Measurements from ENCODE around the gene EFNB2.

The EFNB2 gene

DNA sequence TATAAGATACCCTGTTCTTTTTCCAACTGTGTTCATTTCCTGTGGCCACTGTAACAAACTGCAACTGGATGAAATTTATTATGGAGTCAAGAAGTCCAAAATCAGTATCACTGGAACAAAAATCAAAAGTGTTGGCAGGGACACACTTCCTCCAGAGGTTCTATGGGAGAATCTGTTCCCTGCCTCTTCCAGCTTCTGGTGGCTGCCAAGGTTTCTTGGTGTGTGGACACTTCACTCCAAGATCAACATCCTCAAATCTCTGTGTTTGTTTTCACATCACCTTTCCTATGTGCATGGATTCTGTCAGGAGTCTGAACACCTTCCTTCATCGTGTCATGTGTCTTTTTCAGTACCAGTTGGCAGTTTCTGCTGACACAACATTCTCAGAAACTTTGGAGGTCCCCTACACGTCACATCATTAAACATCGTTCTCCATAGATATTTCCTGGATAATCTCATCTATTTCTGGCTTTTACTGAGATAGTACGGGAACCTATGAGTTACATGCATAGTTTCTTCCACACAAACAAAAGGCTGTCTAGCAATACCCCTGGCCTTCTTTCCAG lies 15.2 kb upstream of the EFNB2 start:
- DNase-seq: no peak

DNA sequence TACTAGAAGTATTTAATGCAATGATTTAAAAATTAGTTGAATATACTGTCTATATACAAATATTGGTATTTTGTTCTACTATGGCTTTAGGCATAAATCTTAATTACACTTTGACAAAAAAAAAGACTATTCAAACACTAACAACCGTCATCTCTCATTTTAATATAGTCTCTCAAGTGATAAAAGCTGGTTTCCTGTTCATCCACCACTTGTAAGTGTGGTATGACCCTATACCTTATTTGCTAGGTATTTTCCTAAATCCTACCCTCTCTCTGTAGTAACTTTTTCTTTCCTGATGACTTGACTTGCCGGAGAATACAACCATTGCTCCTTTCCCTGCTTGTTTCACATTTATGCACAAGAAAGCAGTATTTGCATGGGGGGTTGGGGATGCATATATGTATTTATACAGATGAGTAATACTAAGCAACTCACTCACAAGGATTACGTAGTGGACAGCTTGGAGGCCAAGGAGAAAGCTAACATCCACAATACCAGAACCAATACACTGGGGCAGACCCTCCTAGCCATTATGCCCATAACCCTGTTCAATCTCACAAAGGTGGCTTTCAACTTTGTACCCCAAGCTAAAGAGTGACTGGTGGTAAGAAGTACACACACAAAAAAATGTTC lies 12.7 kb upstream of the EFNB2 start:
- no peak for DNase-seq

DNA sequence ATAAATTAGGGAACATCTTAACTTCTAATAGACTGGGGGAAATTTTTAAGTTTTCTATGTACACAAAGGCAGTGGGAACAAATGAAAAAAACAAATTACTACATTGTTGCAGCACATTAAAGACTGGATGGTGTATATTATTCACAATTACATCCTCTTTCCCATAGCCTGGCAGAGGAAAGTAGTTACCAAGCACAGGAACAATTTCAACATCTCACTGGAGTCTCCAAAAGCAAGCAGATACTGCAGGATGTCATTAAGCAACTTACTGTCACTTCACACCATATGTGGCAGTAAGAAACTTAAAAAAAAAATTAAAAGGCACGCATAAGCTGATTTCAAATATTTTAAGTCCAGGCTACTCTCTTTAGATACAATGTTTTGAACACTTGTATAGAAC lies 6.4 kb upstream of the EFNB2 start:
- no peak for DNase-seq

DNA sequence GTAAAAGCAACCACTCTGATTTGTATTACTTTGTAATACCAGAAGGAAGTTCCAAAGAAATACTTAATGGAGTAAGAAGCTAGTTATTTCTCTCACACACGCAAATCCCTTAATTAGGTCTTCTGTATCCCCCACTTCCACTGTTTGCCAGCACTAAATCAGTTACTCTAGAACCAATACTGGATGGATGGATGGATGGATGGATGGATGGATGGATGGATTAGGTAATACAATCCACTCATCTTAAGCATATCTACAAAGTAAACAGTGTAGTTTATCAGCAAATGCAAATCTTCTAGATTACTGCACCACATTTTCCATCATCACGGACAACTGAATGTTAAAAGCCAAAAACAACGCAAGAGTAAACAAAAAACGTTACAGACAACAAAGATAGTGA lies 5.2 kb upstream of the EFNB2 start:
- DNase-seq: no peak

DNA sequence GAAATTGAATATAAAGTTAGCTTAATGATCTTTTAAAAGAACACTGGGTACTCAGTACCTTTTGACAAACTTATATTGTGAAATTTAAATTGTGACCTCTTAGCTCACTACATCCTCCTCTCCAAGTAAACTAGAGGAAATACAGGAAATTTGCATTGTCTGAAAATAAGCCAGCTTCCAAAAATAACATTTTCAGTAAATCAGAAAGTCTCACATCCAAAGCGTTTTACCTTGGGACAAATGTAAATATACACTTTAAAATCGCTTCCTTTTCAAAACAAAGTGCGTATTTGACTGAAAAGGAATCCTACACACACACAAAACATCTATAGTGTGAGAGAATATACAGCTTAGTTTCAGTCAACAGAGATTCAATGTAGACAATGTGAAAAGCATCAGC lies 2.1 kb upstream of the EFNB2 start:
- DNase-seq: no peak

DNA sequence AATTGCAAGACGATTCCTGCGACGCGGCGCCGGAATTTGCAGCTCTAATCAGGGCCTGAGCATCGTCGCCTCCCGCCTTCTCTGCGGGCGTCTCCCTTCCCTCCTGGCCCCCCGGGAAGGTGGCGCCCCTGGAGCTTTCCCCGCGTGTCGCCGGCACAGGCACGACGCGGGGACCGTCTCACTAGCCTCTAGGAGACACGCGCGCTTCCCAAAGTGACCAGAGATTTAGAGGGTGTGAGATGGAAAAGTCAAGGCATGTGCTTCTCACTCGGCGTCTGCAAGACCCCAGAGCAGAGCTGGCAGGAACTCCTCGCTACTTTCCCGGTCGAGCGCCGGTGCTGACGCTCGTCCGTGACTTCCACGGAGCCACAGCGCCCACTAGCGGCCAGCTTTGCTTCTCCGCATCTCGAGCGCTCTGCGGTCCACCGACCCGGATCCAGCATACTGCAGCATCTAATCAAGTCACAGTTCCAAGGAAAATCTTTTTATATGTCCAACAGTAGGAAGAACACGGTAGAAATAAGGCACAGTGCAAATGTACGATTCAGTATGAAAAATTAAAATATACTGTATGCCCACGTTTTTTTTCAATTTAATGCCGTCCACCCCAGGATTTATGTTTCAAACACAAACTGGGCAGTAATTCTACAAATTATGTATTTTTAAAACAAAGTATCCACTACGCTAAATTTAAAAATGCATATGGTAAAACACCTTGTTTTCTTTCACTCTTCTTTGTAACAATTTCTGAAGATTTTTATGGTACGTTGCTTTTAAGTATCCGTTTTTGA lies 977 bp upstream of the EFNB2 start:
- DNase-seq: peak; percentile 87

DNA sequence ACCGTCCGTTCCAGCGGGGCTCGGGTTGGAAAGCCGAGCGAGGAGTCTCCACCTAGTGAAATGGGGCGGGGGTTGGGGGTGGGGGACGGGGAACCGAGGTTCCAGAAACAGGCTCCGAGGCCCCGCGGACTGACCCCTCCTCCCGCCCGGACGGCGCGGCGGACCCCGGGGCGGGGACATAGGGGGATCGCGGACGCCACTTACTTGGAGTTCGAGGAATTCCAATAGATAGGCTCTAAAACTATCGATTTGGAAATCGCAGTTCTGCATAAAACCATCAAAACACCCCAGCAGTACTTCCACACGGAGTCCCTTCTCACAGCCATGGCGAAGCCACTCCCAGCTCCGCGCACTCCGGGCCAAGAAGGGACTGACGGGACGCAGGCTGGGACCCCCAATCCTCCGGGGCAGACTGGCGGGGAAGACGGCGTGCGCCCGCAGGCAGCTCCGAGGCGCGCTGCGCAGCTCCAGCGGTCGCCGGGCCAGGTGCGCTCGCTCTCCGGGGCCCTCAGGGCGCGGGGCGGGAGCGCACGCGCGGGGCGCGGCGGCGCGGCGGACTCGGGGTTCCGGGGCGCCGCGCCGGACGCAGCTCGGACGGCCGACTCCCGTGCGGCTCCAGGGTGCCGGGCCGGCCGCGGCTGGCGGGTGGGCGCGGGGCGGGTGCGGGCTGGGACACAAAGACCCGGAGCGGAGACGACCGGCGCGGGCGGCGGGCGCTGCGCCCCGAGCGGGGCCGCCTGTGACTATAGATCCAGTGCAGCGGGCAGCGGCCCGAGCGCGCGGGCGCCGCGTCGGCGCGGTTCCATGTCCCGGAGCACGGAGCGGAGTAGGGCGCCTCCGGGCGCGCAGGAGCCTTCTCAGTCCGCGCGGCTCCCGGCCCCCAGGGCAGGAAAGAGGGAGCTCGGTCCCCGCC lies 567 bp downstream of the EFNB2 start:
- no peak for DNase-seq

DNA sequence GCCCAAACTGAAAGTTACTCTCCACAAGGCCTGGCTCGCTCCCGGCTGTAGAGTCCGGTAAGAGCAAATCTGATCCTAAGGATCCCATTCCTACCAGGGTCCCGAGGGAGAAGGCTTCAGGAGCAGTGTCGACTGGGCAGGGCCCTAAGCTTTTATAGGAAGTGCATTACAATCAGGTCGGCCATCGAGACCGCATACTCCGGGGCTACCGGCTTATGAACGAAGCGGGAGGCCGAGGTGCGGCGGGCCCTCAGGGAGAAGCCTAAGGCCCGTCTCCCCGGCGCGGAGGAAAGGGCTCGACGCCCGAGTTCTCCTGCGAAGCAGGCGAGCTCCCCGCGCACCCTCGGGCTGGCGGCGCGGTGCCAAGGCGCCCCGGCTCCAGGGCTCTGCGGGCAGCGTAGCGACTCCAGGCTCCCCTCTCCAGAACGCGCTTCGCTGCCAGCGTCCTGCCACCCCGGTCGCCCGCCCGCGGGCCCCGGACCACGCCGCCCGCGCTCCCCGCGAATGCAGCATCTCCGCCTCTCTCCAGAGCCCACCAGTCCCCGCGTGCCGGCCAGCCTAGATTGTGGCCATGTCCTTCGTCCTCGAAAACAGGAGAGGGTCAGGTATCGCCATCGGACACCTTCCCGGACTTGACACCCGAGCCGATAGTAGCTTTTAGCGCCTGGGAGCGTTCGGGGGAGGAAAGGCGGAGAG lies 1.4 kb downstream of the EFNB2 start:
- peak; percentile 39 for DNase-seq

DNA sequence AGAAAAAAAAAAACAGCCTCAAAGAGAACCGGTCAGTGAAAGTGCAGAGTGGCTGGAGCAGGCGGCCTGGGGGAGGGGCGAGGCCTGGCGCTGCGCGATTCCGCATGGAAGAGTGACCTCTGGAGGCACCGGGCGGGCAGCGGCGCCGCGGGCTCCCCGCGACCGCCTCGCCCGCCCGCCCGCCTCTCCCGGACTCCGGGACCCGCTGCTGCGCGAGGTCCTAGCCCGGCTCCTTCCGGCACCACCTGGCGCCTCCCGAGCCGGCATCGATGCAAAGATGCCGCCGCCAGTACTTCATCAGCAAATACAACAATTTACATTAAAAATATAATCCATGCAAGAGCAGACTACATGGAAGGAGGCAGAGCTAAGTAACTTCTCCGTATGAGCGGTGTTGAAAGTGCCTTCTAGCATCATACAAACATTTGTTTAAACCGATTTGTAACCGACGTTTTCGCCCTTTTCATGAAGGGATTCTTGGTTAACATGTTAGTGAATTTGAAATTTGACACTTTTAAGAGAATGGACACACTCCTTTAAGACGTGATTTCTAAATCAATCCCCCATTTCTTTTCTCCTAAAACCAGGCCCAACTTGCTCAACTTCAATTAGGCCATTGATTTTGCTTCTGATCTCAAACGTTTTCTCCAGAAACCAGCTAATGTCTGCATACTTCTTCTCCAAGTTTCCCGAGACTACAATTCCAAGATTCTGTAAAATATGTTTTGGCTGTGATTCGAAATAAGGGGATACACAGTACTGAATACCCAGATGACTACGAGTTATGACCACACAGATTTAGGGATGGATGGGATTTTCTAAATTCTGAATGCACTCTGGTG lies 2.1 kb downstream of the EFNB2 start:
- DNase-seq: peak; percentile 62

DNA sequence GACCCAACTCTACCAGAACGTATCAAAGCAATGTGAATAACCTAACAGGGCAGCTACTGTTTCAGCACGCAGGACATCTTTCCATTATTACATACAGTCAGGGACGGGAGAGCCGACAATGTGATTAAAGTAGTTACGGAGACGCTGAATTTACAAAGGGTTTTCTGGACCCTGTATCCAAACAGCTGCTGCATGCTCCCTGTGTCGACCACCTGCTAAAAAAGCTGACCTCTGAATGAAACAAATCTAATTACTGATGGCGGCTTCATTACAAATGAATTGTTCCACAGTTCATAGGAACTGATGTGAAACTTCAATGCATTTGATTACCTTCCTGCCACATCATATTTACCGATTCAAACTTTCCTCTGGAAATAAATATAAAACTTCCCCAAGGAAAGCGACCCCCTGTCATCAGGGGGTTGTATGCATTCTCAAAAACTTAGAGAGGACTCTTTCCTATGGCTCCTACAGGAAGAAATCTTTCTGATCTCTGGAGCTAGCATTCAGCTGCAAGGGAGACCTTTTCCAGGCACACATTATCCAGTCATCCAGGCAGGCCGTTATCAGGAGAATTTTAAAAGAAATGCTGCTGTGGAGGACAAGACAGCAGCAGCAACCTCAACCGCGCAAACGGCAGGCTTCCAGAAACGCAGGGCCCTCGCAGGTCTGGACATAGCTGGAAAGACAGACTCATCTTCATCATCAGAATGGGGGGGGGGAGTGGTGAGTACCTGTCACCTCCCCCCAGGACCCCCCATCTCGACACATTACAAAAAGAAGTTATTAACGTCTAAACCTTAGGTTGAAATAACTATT lies 3.1 kb downstream of the EFNB2 start:
- no peak for DNase-seq

DNA sequence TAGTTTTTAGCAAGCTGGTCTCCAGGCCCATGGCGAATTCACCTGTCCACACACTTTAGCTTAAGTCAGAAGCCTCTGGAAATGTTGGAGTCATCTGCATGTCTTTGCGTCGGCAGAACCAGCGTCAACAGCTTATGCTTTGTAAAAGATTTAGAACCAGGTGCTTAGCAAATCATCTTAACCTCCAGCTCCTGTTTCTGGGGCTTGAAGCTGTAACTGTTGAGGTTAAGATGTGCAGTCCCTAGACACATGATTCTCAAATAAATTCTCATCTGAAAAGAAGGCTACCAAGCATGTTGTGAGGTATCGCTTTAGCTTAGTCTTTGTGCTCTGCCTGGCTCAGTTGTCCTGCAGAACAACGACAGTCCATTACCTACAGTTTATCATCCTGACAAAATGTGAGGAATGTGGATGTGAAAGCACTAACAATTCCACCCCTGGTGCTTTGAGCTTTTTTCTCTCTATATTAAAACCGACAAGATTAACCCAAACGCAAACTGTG lies 4.4 kb downstream of the EFNB2 start:
- no peak for DNase-seq

DNA sequence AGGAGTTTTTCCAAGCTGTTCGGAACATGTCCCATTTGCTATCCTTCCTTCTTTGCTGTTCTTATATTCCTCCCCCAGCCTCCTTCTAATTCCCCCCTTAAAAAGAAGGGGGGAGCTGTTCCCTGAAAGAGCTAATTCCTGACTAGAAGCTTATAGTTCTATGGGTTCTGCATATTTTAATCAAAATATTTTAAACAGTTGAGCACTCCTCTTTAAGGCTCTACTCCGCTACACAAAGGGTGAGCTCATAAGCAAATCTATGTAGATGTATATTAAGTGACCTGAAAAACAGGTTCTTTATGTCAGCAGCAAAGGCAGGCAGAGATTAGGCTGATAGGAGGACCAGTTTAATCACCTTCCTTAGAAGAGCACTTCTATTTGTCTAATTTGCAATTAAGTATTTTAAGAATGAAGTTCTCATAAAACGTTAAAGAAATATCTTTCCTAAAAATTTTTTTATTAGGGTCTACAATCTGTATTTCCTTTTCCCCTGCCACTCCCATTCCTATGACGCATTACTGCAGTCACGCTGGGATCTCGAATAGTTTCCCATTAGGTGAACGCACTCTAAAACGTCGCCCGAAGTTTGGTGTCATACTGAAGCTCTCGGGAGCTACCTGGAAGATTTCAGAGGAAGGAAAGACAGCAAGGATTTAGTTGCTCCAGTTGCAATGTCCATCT lies 5.2 kb downstream of the EFNB2 start:
- no peak for DNase-seq

DNA sequence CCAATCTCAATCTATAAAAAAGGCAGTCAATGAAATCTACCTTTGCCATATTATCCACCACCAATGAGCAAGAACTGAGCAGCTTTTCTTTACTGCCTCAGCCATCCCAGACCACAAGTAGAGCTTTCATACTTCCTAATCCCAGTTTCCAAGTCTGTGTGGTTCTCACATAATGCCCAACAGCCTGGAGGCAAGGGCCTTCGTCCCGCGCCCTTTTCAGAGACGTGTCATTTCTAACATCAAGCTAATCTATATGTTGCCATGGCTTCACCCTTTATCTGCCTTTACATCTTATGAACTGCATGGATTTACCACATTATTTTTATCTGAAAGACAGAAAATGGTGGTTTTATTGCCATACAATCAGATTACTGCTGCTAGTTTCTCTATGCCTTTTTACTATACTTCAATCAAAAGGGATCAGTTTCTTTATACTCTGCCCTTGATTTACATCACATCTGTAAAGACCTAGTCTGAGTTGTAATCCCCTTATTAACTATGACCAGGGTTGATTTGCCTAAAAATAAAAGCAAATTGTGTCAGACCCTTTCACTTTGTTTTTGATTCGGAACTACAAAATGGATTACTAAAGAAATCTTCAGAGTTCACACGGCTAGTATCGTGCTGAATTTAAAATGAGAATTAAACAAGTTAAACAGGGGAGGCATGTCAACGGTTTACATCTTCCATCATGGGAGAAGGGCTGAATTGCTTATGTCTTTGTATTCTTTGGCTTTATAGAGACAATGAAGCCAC lies 5.9 kb downstream of the EFNB2 start:
- DNase-seq: no peak

DNA sequence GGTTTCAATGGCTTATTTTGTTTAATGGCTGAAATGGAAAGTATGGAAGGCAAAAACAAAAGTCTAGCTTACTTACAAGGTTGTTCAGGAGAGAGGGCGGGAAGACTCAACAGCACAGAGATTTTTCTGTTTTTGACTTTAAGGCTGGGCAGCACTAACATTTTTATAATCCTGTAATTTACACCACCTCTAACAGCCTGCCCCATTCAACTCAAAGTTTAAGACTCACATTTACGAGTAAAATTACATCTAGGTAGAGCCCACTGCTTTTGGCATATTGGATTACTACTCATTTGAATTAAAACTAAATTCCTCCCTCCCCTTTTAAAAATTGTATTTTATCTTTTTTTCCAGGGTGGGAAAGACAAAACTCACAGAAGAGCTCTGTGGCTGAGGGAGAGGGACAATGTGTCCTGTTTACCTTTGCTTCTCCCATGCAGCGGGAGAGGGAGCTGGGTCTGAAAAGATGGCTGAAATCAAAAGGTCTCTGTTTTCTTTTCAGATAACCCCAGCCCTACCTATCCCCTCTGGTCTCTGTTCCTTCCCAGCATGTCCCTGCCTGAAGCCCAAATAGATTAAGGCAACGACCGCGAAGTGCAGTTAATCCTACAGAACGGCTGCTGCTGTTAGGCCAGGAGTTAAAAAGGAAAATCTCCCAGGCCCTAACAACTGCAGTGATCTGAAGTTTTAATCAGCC lies 6.6 kb downstream of the EFNB2 start:
- DNase-seq: no peak

DNA sequence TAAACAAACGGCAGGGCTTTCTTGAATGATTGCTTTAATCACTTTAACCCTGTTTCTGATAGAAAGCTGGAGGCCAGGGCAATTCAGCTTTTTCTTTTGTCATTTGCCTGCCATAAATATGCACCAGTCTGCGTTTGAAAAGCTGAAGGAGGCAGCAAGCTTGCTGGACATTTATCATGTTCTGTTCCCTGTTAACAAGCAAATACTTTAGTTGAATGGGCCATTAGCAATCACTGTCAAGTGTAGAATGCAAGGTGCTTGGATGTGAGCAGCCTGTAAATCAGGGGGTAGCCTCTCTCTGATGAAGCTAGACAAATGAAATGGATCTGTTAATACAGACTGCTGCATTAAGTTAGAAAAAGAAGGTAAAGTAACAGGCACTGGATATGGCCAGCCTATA lies 7.6 kb downstream of the EFNB2 start:
- DNase-seq: no peak

DNA sequence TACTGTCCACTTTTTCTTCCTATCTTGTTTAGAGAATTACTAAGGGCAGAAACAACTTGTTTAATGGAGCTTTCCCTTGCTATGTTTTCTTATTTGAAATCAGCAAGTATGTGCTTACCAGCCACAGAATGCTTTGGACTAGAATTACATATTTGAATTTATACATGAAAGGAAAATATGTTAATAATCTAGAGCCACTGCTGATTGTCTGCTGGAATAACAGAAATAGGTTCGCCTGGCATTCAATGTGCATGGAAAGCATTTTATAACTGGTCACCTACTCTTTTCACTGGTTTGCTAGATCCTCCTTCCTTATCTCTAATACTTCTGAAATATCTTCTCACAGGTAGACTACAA lies 8.0 kb downstream of the EFNB2 start:
- DNase-seq: no peak

DNA sequence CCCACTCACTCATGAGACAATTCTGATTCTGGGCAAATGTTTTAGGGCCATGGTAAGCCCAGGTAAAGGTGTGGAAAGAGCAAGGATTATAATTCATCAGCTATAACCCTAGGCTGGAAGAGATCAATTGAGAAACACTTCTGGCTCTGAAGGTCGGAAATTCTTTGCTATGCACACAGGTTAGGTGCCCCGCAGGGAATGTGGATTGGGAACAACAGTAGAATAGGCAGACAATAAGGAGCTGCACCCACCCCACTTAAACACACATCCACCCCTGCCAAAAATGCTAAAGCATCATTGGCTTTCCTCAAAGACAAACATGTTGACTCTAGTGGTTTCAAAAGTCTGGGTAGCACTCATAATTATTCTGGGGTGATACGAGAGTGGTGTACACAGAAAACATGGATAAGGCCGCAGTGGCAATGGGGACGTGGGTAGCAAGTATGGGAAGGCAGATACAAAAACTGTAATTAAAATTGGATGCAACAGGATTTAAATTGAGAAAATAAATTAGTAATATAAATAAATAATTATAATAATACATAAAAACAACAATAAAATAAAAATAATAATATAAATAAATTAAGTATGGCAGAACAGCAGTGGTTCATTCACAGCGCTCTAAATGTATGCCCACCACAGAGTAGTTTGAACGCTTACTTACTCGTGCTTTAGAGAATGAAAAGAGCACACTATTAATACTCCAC lies 8.6 kb downstream of the EFNB2 start:
- no peak for DNase-seq

DNA sequence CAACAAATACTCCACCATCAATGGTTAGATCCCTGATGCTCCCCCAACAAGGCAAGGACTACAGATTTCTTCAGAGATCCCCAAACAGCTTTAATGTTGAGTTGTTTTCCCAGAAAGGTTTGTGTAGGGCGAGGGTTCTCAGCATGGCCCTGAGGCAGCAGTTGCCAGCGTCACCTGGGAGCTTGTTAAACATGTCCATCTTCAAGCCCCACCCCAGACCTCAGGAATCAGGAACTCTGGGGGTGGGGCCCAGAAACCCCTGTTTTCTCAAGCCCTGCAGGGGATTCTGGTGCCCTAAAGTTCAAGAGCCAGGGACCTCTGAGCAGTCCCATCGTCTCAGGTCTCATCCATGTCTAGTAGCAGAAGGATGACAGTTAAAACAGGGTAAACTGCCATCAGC lies 9.6 kb downstream of the EFNB2 start:
- no peak for DNase-seq

Data from NCI-H1092 treated with DMSO at 0.1 percent for 48 hours (cell line).